T-helper 1 cell treated with Interleukin-12 subunit alpha and Interleukin-12 subunit beta and Interleukin-4 antibody, amounts not matched to agents 30 μg/mL and 1 μg/mL, for 36 hours (primary cell): ENCODE data around the gene ABI2.
"Not testable (repeated sequence)": the region's sequence is repeated elsewhere in the genome, so short reads cannot be mapped to it uniquely, and the experiment has no call there.

Source experiments
- H3K27ac Mint-ChIP-seq: one replicate; pipeline ENCODE4 v1.8.0; 2021; ENCODE audit warnings: mild to moderate bottlenecking, mixed read lengths
- H3K27me3 Mint-ChIP-seq: one replicate; pipeline ENCODE4 v1.8.0; 2021; ENCODE audit warnings: low read depth, mixed read lengths
- H3K36me3 Mint-ChIP-seq: one replicate; pipeline ENCODE4 v1.8.0; 2021; ENCODE audit warnings: low read depth, mixed read lengths
- H3K4me1 Mint-ChIP-seq: one replicate; pipeline ENCODE4 v1.8.0; 2021; ENCODE audit warnings: low read depth, mixed read lengths
- H3K4me3 Mint-ChIP-seq: one replicate; pipeline ENCODE4 v1.8.0; 2021; ENCODE audit warnings: mild to moderate bottlenecking, moderate library complexity, mixed read lengths
- H3K9me3 Mint-ChIP-seq: one replicate; pipeline ENCODE4 v1.8.0; 2021; ENCODE audit warnings: mixed read lengths

Gene ABI2

DNA sequence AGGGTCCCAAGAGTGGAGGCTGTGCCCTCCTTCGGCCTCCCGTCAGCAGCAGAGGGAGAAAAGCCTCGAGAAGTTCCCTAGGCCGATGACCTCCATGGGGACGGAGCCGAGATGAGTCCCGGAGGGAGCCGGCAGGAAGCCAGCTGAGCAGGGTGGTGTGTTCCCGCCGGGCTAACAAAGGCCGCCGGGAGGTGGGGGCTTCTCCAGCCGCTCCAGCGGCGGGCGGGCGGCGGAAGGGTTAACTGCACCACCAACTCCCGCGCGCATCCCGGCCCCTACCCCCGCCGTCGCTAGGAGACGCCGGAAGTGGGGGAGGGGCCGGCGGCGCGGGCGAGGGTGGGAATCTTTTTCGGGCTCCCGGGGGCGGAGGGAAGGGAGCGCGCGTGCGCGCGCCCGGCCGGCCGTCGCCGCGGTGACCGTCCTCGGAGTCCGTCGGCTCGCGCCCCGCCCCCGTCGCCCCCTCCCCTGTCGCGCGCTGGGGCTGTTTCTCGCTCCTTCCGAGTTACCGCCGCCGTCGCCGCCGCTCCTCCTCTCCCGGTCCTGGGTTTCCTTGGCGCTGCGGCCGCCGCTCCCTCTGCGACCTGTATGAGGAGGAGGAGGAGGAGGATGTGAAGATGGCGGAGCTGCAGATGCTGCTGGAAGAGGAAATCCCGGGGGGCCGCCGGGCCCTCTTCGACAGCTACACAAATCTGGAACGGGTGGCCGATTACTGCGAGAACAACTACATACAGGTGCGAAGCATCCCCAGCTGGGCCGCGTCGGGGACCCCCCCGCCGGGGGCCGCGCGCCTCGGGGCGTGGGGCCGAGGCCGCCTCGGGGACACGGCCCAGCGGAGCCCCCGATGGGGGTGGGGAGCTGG is at the start of gene ABI2:
TSS of gene ABI2 (plus strand) at position 494 of the 859 bp plus-strand sequence. CDS start at position 615, 121 bp downstream.
- Mint-ChIP-seq H3K9me3 (no peaks in the 10 kb centered on the region), H3K4me1 (peaks cover 19% of the 10 kb centered on the region), H3K27ac (peak within 1 kb of the TSS; percentile 80), H3K4me3 (peak within 1 kb of the TSS; percentile 95), H3K36me3 (no peaks in the 10 kb centered on the region), H3K27me3 (no peaks in the 10 kb centered on the region)

DNA sequence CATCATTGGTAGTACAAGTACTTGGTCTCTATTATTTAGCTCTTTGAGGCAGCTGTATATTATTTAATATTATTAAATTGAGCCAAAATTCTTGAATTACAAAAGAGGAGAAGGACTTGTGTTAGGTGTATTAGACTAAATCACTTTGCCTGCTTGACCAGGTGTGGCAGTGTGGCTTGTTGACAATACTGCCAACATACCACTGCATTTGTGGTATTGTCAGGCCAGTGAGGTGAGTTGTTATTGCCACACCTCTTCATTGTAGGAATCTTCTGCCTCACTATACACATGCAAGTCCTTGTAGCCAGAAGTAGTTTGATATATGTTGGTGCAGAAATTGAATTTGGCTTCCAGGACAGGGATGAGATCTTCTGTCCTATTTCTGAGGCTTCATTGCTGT is 48.9 kb upstream of the ABI2 start:
- Mint-ChIP-seq H3K9me3 (no peaks in the 10 kb centered on the region), H3K4me3 (no peak overlapping the region), H3K4me1 (peaks cover 2% of the 10 kb centered on the region), H3K27me3 (no peaks in the 10 kb centered on the region), H3K27ac (no peak overlapping the region), H3K36me3 (peaks cover 27% of the 10 kb centered on the region)

DNA sequence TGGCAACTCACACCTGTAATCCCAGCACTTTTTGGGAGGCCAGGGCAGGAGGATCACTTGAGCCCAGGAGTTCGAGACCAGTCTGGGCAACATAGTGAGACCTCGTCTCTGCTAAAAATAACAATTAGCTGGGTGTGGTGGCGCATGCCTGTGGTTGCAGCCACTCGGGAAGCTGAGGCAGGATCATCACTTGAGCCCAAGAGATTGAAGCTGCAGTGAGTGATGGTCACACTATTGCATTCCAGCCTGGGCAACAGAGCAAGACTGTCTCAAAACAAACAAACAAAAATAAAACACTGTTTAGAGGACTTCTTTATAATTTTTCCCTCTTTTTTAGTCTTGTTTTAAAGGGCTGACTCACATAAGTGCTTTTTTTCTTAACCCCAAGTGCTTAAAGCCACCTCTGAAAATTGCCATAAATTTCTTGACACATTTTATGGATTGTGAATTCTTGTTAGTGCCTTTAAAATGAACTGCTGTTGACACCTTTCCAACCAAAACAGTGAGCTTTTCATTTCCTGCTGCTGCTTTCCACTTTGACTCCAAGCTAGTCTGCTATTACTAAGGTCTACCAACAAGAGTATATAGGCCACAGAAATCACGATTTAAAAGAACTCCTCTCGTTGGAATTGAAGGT is 47.6 kb upstream of the ABI2 start:
- Mint-ChIP-seq H3K27me3 (no peaks in the 10 kb centered on the region), H3K4me1 (peaks cover 2% of the 10 kb centered on the region), H3K4me3 (no peak overlapping the region), H3K27ac (no peak overlapping the region), H3K36me3 (peaks cover 29% of the 10 kb centered on the region), H3K9me3 (no peaks in the 10 kb centered on the region)

DNA sequence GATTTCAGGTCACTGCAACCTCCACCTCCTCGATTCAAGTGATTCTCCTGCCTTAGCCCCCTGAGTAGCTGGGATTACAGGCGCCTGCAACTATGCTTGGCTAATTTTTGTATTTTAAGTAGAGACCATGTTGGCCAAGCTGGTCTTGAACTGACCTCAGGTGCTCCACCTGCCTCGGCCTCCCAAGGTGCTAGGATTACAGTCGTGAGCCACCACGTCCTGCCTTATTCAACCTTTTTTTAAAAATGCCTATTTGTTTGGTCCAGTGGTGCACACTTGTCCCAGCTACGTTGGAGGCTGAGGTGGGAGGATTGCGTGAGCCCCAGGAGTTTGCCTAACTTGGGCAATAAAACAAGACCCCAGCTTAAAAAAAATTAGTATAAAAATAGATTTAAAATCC is 46.1 kb upstream of the ABI2 start:
- H3K9me3 Mint-ChIP-seq, result no peaks in the 10 kb centered on the region
- no peaks in the 10 kb centered on the region for H3K27me3 Mint-ChIP-seq
- peaks cover 27% of the 10 kb centered on the region for H3K36me3 Mint-ChIP-seq
- no peak overlapping the region for H3K4me3 Mint-ChIP-seq
- no peak overlapping the region for H3K27ac Mint-ChIP-seq
- peaks cover 3% of the 10 kb centered on the region for H3K4me1 Mint-ChIP-seq

DNA sequence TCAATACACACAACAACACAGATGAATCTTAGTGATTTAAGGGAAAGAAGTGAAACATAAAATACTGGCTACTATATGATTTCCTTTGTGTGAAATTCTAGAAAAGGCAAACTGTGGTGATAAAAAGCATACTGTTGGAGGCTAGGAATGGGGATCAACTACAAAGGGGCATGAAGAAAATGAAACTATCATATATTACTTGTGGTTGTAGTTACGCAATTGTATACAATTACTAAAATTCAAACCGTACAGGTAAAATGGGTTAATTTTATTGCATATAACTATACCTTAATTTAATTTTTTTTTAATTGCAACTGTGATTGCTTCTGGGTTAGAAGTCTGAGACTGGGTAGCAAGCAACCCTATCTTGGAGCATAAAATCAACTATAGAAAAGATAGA is 41.7 kb upstream of the ABI2 start:
- Mint-ChIP-seq H3K36me3 (peaks cover 16% of the 10 kb centered on the region), H3K4me3 (no peak overlapping the region), H3K9me3 (no peaks in the 10 kb centered on the region), H3K27ac (no peak overlapping the region), H3K27me3 (no peaks in the 10 kb centered on the region), H3K4me1 (peaks cover 3% of the 10 kb centered on the region)

DNA sequence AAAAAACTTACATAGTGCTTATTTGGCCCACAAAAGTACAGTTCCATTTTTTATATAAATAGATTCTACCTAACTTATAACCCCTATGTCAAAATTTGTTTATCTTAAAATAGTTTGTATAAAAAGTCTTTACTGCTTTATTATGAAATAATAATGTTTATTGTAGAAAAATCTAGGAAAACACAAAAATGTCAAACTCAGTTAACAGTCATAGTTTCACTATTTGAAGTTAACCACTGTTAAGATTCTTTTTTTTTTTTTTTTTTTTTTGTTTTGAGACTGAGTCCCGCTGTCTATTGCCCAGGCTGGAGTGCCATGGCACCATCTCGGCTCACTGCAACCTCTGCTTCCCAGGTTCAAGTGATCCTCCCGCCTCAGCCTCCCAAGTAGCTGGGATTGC is 26.5 kb upstream of the ABI2 start:
- Mint-ChIP-seq H3K4me1 (no peaks in the 10 kb centered on the region), H3K9me3 (no peaks in the 10 kb centered on the region), H3K27me3 (no peaks in the 10 kb centered on the region), H3K4me3 (no peak overlapping the region), H3K27ac (no peak overlapping the region), H3K36me3 (peaks cover 1% of the 10 kb centered on the region)

DNA sequence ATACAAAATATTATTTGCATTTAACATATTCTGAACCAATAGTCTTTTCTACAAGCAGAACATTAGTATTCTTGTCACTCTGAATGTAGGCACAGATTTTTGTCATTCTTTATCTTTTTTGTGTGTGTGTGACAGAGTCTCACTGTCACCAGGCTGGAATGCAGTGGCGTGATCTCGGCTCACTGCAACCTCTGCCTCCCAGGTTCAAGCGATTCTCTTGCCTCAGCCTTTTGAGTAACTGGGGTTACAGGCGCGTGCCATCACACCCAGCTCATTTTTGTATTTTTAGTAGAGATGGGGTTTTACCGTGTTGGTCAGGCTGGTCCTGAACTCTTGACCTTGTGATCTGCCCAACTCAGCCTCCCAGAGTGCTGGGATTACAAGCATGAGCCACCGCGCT is 25.6 kb upstream of the ABI2 start:
- H3K36me3 Mint-ChIP-seq, H3K4me3 Mint-ChIP-seq: not testable (repeated sequence)

DNA sequence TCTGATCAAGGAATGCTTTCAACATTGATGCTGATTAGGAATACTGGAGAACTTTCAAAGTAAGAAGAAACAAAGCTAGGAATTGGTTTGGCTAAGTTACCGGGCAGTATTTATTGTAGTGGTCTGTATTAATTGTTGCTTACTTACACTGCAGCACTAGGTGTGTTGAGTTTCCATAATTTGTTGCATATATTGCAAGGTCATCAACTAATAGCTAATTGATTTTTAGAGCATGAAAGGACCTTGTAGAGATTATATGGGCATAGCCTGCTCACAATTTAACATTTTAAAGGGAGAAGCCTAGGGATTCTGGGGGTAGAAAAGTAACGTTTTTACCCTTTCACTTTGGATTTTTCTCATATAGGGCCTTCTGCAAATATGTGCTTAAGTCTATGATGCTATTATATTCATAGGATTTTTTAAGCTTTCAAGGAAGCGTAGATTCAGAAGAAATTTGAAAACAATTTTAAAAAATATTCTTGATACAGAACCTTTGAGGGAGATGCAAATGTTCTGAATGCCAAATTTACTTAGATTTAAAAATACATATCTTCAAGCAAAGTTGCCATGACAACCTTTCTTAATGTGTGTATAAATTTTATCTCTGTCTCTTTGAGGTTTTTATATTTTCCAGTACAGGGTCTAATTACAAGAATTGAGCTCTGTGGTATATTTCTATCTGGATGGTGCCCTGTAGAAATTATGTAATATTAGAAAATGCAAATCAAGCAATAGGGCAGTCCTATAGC is 17.3 kb upstream of the ABI2 start:
- no peak overlapping the region for H3K4me3 Mint-ChIP-seq
- no peaks in the 10 kb centered on the region for H3K27me3 Mint-ChIP-seq
- H3K9me3 Mint-ChIP-seq, result no peaks in the 10 kb centered on the region
- H3K4me1 Mint-ChIP-seq, result no peaks in the 10 kb centered on the region
- peaks cover 15% of the 10 kb centered on the region for H3K36me3 Mint-ChIP-seq
- H3K27ac Mint-ChIP-seq, result no peak overlapping the region

More for the DNA sequence above, 25.6 kb upstream of the ABI2 start:
- not testable (repeated sequence) for H3K27ac Mint-ChIP-seq, H3K9me3 Mint-ChIP-seq, H3K4me1 Mint-ChIP-seq, H3K27me3 Mint-ChIP-seq

DNA sequence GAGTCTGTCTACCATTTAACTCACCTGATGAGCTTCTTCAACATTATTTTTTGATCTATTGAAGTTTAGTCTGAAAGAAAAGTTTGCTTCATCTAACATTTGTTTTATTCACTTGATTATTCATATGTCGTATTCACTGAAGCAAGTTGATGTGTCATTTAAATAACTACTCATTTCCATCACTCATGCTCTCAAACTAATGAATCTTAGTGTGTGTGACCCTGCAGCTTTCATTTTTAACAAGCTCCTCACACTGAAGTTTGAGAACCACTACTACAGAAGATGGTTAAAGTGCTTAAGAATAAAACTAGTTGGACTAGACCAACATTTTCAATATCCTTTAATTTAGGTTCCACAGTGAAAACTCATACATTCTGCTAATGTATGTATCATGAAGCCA is 1.8 kb upstream of the ABI2 start:
- Mint-ChIP-seq H3K36me3 (no peaks in the 10 kb centered on the region), H3K4me1 (peaks cover 19% of the 10 kb centered on the region), H3K27me3 (no peaks in the 10 kb centered on the region), H3K4me3 (no peak overlapping the region), H3K27ac (no peak overlapping the region), H3K9me3 (no peaks in the 10 kb centered on the region)

DNA sequence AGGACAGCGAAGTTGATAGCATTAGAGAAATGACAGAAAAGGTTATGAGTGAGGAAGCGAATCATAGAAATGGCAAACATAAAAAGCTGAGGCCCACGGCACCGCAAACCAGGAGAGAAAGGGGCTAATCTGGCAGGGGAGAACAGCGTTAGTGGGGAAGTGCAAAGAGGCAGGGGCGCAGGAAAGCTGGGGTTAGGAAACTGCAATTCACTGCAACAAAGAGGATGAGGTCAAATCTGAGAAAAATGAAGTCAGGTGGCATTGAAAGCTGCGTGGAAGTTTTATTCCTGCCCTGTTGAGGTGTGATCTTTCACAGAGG is 653 bp upstream of the ABI2 start:
- Mint-ChIP-seq H3K4me3 (peak overlapping the region; percentile 95), H3K27me3 (no peaks in the 10 kb centered on the region), H3K9me3 (no peaks in the 10 kb centered on the region), H3K36me3 (no peaks in the 10 kb centered on the region), H3K4me1 (peaks cover 19% of the 10 kb centered on the region), H3K27ac (peak overlapping the region; percentile 80)

DNA sequence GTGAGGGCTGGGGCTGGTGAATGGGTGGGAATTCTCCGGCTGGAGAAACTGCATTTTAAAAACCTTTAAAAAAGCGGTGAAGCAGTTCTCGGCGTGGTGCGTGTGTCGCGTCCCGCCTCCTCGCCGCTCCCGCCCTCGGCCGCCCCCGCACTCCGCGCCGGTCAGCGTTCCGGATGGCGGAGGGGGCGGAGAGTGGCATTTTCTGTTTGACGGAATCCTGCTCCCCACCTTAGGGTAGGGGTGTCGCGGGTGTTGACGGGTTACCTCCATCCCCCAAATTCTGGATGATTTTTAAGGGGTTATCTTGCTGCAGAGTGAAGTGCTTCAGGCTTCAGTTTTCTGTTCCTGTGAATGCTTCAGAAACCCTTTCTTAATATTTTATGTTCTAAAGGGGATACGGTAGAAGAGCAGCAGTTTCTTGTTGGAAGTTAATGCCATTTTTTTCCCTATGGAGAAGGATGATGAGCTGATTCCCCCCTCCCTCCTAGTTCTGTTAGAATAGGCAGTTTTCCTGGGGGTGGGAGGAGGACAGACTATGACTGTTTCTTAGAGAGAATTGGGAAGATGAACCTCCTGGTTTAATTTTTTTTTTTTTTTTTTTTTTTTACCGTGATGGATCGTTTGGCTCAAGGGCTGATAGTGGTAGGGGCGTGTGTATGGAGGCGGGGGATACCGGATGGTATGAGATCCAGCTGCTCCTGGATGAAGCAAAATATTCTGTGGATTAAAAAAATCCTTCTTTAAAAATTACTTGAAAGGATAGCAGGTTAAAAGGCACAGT is 756 bp downstream of the ABI2 start:
- Mint-ChIP-seq H3K27me3 (no peaks in the 10 kb centered on the region), H3K4me3 (peak overlapping the region; percentile 88), H3K36me3 (no peaks in the 10 kb centered on the region), H3K9me3 (no peaks in the 10 kb centered on the region), H3K4me1 (peaks cover 19% of the 10 kb centered on the region), H3K27ac (peak overlapping the region; percentile 55)

DNA sequence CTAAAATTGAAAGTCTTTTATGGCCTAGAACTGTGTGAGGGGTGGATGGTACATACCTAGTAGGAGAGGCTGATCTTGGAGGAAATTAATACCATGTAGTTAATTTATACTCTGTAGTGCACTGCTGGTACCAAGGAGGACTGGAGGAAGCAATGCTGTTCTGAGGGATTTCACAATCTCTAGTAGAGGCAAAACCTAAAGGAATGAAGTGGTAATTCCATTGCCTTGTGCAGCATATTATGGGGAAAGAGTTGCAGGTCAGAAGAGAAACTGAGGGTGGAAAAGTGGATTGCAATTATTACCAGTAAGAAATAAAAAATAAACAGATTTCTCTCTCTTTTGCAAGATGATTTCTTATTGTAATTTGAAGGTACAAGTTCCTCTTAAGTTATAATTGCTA is 2.2 kb downstream of the ABI2 start:
- Mint-ChIP-seq H3K36me3 (no peaks in the 10 kb centered on the region), H3K4me3 (no peak overlapping the region), H3K27ac (no peak overlapping the region), H3K9me3 (no peaks in the 10 kb centered on the region), H3K4me1 (peaks cover 19% of the 10 kb centered on the region), H3K27me3 (no peaks in the 10 kb centered on the region)

DNA sequence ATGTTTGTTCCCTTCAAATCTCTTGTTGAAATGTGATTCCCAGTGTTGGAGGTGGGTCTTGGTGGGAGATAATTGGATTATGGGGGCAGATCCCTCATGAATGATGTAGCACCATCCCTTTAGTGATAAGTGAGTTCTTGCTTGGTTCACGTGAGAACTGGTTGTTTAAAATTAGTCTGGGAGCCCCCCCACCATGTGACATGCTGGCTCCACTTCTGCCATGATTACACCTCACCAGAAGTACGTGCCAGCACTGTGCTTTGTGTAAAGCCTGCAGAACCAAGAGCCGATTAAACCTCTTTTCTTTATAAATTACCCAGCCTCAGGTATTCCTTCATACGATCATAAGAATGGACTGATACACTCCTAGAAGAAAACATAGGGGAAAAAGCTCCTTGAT is 10.1 kb downstream of the ABI2 start:
- Mint-ChIP-seq H3K27ac (no peak overlapping the region), H3K4me1 (peaks cover 3% of the 10 kb centered on the region), H3K27me3 (no peaks in the 10 kb centered on the region), H3K9me3 (no peaks in the 10 kb centered on the region), H3K4me3 (no peak overlapping the region), H3K36me3 (no peaks in the 10 kb centered on the region)

DNA sequence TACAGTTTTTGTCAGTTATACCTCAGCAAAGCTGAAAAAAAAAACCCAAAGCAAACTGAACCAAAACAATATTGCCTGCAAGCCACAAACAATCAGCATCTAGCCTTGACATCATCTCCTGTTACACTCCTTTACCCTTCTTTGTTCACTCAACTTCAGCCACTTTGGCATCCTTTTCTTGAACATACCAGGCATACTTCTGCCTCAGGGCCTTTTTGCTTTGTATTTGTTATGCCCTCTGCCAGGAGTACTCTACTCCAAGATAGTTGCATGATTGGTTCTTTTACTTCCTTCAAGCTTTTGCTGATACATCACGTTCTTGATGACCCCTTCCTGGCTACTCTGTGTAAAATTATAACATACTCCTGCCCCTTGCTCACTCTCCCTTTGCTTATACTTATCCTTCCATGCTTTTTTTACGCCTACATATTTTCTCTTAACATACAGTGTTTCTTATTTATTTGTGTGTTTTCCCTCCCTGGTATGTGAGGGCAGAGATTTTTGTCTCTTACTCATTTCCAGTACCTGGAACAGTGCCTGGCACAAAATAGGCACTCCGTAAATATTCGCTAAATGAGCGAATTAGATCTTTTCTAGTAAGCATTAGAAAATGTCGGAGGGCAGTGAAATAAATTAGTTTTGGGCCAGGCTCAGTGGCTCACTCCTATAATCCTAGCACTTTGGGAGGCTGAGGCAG is 12.7 kb downstream of the ABI2 start:
- Mint-ChIP-seq H3K9me3 (no peaks in the 10 kb centered on the region), H3K27me3 (no peaks in the 10 kb centered on the region), H3K36me3 (no peaks in the 10 kb centered on the region), H3K4me3 (no peak overlapping the region), H3K4me1 (peaks cover 3% of the 10 kb centered on the region), H3K27ac (no peak overlapping the region)
